K562 (cell line): ENCODE measurements around the gene UNC13C. TPM values are rescaled to one million over a fixed set of nuclear protein-coding genes. Genes with fewer than 3 reads are reported as not detected.

Experiments used
- ATAC-seq: fragments of 200-7000 bp; cut with Tn5 transposase; 3 replicates; pipeline ENCODE4 v1.9.1; 2020; ENCODE audit warnings: moderate library complexity
- BruUV-seq: library from RNA; stranded (reverse); fragments of 400-500 nt; replicated peaks from 2 replicates; lab custom pipeline; 2021; lab: Mats Ljungman, UMichigan
- CTCF ChIA-PET: fragments of 300-600 bp; formaldehyde crosslinking; extraction: SDS; loops from one replicate; lab custom pipeline; 2021; ENCODE audit warnings: low intra/inter-chr PET ratio; lab: Yijun Ruan, JAX
- POLR2A ChIA-PET: fragments of 300-600, 350-650 bp; sonication (Branson Sonifier 250); formaldehyde crosslinking; extraction: SDS; loops from one replicate; lab custom pipeline; 2021; ENCODE audit warnings: antibody characterized with exemption, inconsistent platforms; lab: Yijun Ruan, JAX
- DNase-seq, 4 experiments: peaks; one replicate each; pipeline versions ENCODE4 v3.0.0 to v3.0.0-alpha.2; 2011 to 2018; ENCODE audit warnings: low spot score in 3 of 4, mixed read lengths in 3 of 4; ENCODE audit errors: extremely low read depth in 1 of 4
- FAIRE-seq: peaks from 2 replicates; lab custom pipeline; 2011; peaks lifted over from hg19 to GRCh38; lab: Jason Lieb, UNC
- H2AFZ ChIP-seq: 2 replicates; pipeline ENCODE4 v1.6.0; 2011; ENCODE audit warnings: low read depth, low read length, control low read depth, inconsistent platforms
- H3K27ac ChIP-seq: fragments of 200-600 bp; 3 replicates; pipeline ENCODE4 v1.8.0; 2011; ENCODE audit warnings: low read depth, mild to moderate bottlenecking, control low read depth, inconsistent platforms, low read length, moderate library complexity, mixed read lengths; ENCODE audit errors: extremely low read depth
- H3K27me3 ChIP-seq, 2 experiments: fragments of 300-600 bp in 1 of 2; 2 replicates in 1 of 2; 3 replicates in 1 of 2; pipeline versions ENCODE4 v1.6.0 to v1.8.0; 2011; ENCODE audit warnings: inconsistent platforms in 2 of 2, low read length in 2 of 2, mild to moderate bottlenecking in 1 of 2, mixed read lengths in 1 of 2, moderate library complexity in 1 of 2; ENCODE audit not compliant: control insufficient read depth in 2 of 2, insufficient read depth in 2 of 2
- H3K36me3 ChIP-seq: fragments of 300-600 bp; 3 replicates; pipeline ENCODE4 v1.8.0; 2011; ENCODE audit warnings: mild to moderate bottlenecking, low read length, inconsistent platforms; ENCODE audit not compliant: control insufficient read depth, insufficient read depth
- H3K4me1 ChIP-seq, 2 experiments: fragments of 200-600 bp in 1 of 2; replicated peaks in 1 of 2; 2 replicates in 1 of 2; 3 replicates in 1 of 2; pipeline versions ENCODE4 v1.5.1 to v1.8.0; 2011; ENCODE audit warnings: inconsistent platforms in 2 of 2, low read length in 2 of 2, mild to moderate bottlenecking in 1 of 2, mixed read lengths in 1 of 2, moderate library complexity in 1 of 2; ENCODE audit not compliant: control insufficient read depth in 2 of 2, insufficient read depth in 2 of 2
- H3K4me2 ChIP-seq: 2 replicates; pipeline ENCODE4 v1.6.1; 2011; ENCODE audit warnings: low read length, control low read depth, inconsistent platforms, mixed read lengths; ENCODE audit not compliant: insufficient read depth
- H3K4me3 ChIP-seq: fragments of 200-600 bp; sonication (generic), shearing (Covaris generic); 2 replicates; pipeline ENCODE4 v1.5.1; 2016; ENCODE audit warnings: control low read depth, inconsistent platforms
- H3K79me2 ChIP-seq: fragments of 200-600 bp; 3 replicates; pipeline ENCODE4 v1.8.0; 2011; ENCODE audit warnings: low read length, inconsistent platforms; ENCODE audit not compliant: control insufficient read depth, insufficient read depth
- H3K9ac ChIP-seq, 2 experiments: 2 replicates each; pipeline versions ENCODE4 v1.6.0 to v1.6.1; 2011; ENCODE audit warnings: low read depth in 2 of 2, low read length in 2 of 2, control low read depth in 1 of 2, inconsistent platforms in 1 of 2, mild to moderate bottlenecking in 1 of 2, mixed read lengths in 1 of 2; ENCODE audit not compliant: insufficient read depth in 1 of 2
- H3K9me1 ChIP-seq: one replicate; pipeline ENCODE4 v1.6.0; 2011; ENCODE audit warnings: inconsistent platforms, mild to moderate bottlenecking, low read length, moderate library complexity; ENCODE audit not compliant: control insufficient read depth, insufficient read depth
- H3K9me3 ChIP-seq: replicated peaks from 2 replicates; pipeline ENCODE4 v1.5.1; 2011; ENCODE audit warnings: low read depth, low read length, inconsistent platforms; ENCODE audit not compliant: control insufficient read depth, insufficient read depth
- H4K20me1 ChIP-seq: replicated peaks from 2 replicates; pipeline ENCODE4 v1.6.1; 2011; ENCODE audit warnings: low read length, inconsistent platforms, mixed read lengths; ENCODE audit not compliant: control insufficient read depth, insufficient read depth
- CBX8 ChIP-seq: fragments of 200-600 bp; sonication (generic); IDR thresholded peaks from 2 replicates; pipeline ENCODE4 v1.6.1; 2012; ENCODE audit warnings: borderline replicate concordance, mixed run types, low read depth, mild to moderate bottlenecking, moderate library complexity, mixed read lengths, low read length, control low read depth, inconsistent platforms; ENCODE audit not compliant: poor library complexity, severe bottlenecking; ENCODE audit errors: extremely low read depth
- GABPA ChIP-seq: fragments of 200-800 bp; sonication (Bioruptor generic); conservative IDR thresholded peaks from 2 replicates; pipeline ENCODE4 v1.6.1; 2016; ENCODE audit warnings: low read depth, missing genetic modification characterization, missing compliant biosample characterization
- GATAD2B ChIP-seq: fragments of 450-650 bp; IDR thresholded peaks from 2 replicates; pipeline ENCODE4 v1.6.1; 2017; ENCODE audit warnings: mild to moderate bottlenecking, borderline replicate concordance
- NFATC3 ChIP-seq: fragments of 450-650 bp; IDR thresholded peaks from 2 replicates; pipeline ENCODE4 v1.6.1; 2017; ENCODE audit warnings: mild to moderate bottlenecking
- NONO ChIP-seq, 2 experiments: fragments of 200-400 bp in 1 of 2; fragments of 450-650 bp in 1 of 2; formaldehyde crosslinking in 1 of 2; IDR thresholded peaks; 2 replicates each; pipeline ENCODE4 v1.6.1; 2017; ENCODE audit warnings: low read depth in 2 of 2, mild to moderate bottlenecking in 2 of 2, moderate library complexity in 2 of 2, low read length in 1 of 2
- POLR2A ChIP-seq: fragments of 450-650 bp; conservative IDR thresholded peaks from 2 replicates; pipeline ENCODE4 v1.6.1; 2016
- PTRF ChIP-seq: fragments of 450-650 bp; IDR thresholded peaks from 2 replicates; pipeline ENCODE4 v1.6.1; 2016; ENCODE audit warnings: mild to moderate bottlenecking, missing genetic modification characterization, missing compliant biosample characterization
- TFE3 ChIP-seq: fragments of 450-650 bp; formaldehyde crosslinking; IDR thresholded peaks from 2 replicates; pipeline ENCODE4 v1.4.0; 2020; ENCODE audit warnings: mild to moderate bottlenecking, mixed read lengths
- XRCC4 ChIP-seq: IDR thresholded peaks from one replicate; pipeline ENCODE4 v1.6.1; 2011; ENCODE audit not compliant: insufficient read depth, insufficient read length; ENCODE audit errors: extremely low read depth
- ZNF707 ChIP-seq: fragments of 250-450 bp; sonication (Bioruptor Pico); conservative IDR thresholded peaks from 2 replicates; pipeline ENCODE4 v1.8.0; 2022; ENCODE audit warnings: inconsistent platforms, mild to moderate bottlenecking, moderate library complexity
- WGBS: fragments of 100-300 bp; shearing (Covaris generic); methylation state at CpG from one replicate; pipeline ENCODE4 v1.1.6; 2016; ENCODE audit warnings: low coverage, mixed read lengths; ENCODE audit not compliant: insufficient coverage; ENCODE audit errors: missing lambda C conversion rate; 5-methylcytosine and 5-hydroxymethylcytosine counted together
- in situ Hi-C: fragments of 300-500 bp; cut with MboI; formaldehyde crosslinking; loops from 4 replicates; pipeline ENCODE4 v1.15.0; 2018; ENCODE audit warnings: inconsistent platforms, mixed read lengths
- intact Hi-C: fragments of 100-400 bp; cut with micrococcal nuclease; formaldehyde crosslinking; loops from 2 replicates; pipeline ENCODE4 v1.14.2; 2022
- polyA plus RNA-seq, 8 experiments: library from polyadenylated mRNA; depleted of rRNA in 4 of 8; stranded (reverse) in 5 of 8; unstranded in 3 of 8; fragments of >200 nt; fragmentation: Nextera tagmentation in 2 of 8; fragmentation: Illumina TruSeq in 1 of 8; extraction: Ambion mirVana in 2 of 8; extraction: Trizol in 1 of 8; gene quantifications; 2 replicates each; pipeline versions ENCODE4 v1.2.1 to v1.2.3, GENCODE V29; 2011 to 2014; ENCODE audit warnings: inconsistent platforms in 1 of 8, missing spikeins in 1 of 8
- total RNA-seq, 7 experiments: library from RNA; depleted of rRNA in 6 of 7; stranded (reverse); fragments of >200 nt in 6 of 7; fragmentation: Illumina TruSeq in 2 of 7; extraction: Trizol in 2 of 7; gene quantifications; 2 replicates each; pipeline versions ENCODE4 v1.2.1 to v1.2.3, GENCODE V29; 2011 to 2021; ENCODE audit warnings: low replicate concordance in 1 of 7

Gene UNC13C
- total and polyA plus RNA-seq, 9 of the 15 experiments (the other 6 are each of a cell fraction or from before 2014, with no cell fraction given): not detected

- Histone ChIP-seq H3K4me3 (no peak overlapping the region), H3K9me1 (no peaks in the 10 kb centered on the region), H3K9me3 (0 out of 2 replicates have a peak, but pooled peaks cover 2% of the 10 kb centered on the region), H4K20me1 (no peaks in the 10 kb centered on the region), H3K4me1 (no peaks in the 10 kb centered on the region), H3K79me2 (no peaks in the 10 kb centered on the region), H3K9ac (no peak overlapping the region), H3K27me3 (no peaks in the 10 kb centered on the region), H3K27ac (no peak overlapping the region), H3K4me2 (no peak overlapping the region), H2AFZ (no peak overlapping the region), H3K36me3 (no peaks in the 10 kb centered on the region)
- no TSS peak for BruUV-seq
- WGBS: 0% methylated on average over 1 of the region's 1 CpG
- in situ Hi-C loops: no loop called here
- ChIA-PET POLR2A (no interaction called here), CTCF (no interaction called here)
- no peak for DNase-seq
- no peak for ATAC-seq
- no peak for FAIRE-seq
- intact Hi-C loops: no loop called here
- TF ChIP-seq GATAD2B: no peak
- no peak for TF ChIP-seq POLR2A
- no peak for TF ChIP-seq ZNF707 (CRISPR knock-in tag)
- no peak for TF ChIP-seq XRCC4
- no peak for TF ChIP-seq CBX8
- no peak for TF ChIP-seq NONO (IDR thresholded peaks at IDR 0.05; ENCODE audit: low read depth in 2 of 2, low read length in 1 of 2)
- TF ChIP-seq GABPA (tag): no peak
- TF ChIP-seq PTRF (tag): no peak
- no peak for TF ChIP-seq NFATC3
- TF ChIP-seq TFE3 (CRISPR knock-in tag): no peak
Observed at GRCh38 chr15:54305138-54305537, 326.9 kb downstream of the UNC13C start.
